CD4-positive, alpha-beta T cell (primary cell): ENCODE data around the gene ZNF536. TPM values are rescaled to one million over a fixed set of nuclear protein-coding genes. Genes with fewer than 3 reads are reported as not detected.

Experiments used
- ATAC-seq: fragments of 200-7000 bp; cut with Tn5 transposase; one replicate; pipeline ENCODE4 v1.10.0; 2022; ENCODE audit warnings: mild to moderate bottlenecking; ENCODE audit not compliant: poor library complexity
- CTCF ChIA-PET: fragments of 350-600 bp; sonication (Branson Sonifier 250); formaldehyde crosslinking; loops from one replicate; lab custom pipeline; 2021; ENCODE audit warnings: antibody characterized with exemption, inconsistent platforms; lab: Charles Lee
- POLR2A ChIA-PET: fragments of 350-600 bp; sonication (Branson Sonifier 250); formaldehyde crosslinking; loops from one replicate; lab custom pipeline; 2021; ENCODE audit warnings: antibody characterized with exemption, inconsistent platforms; lab: Charles Lee
- DNase-seq, 14 experiments: peaks; one replicate each; pipeline ENCODE4 v3.0.0-alpha.2; 2013 to 2020; ENCODE audit warnings: mixed read lengths in 2 of 14
- H3K27ac ChIP-seq, 2 donors: one replicate each; pipeline versions ENCODE4 v1.5.1 to v1.7.0; 2013; ENCODE audit warnings: low read length in 2 of 2, low read depth in 1 of 2, mild to moderate bottlenecking in 1 of 2
- H3K27me3 ChIP-seq, 2 experiments: 1 replicate in 1 of 2; 2 replicates in 1 of 2; pipeline versions ENCODE4 v1.6.1 to v1.7.0; 2013; ENCODE audit warnings: low read length in 2 of 2, control low read depth in 1 of 2, mild to moderate bottlenecking in 1 of 2, moderate library complexity in 1 of 2; ENCODE audit not compliant: insufficient read depth in 2 of 2, control insufficient read depth in 1 of 2
- H3K36me3 ChIP-seq: one replicate; pipeline ENCODE4 v1.6.1; 2013; ENCODE audit warnings: low read length, control low read depth; ENCODE audit not compliant: insufficient read depth
- H3K4me1 ChIP-seq: one replicate; pipeline ENCODE4 v1.6.1; 2013; ENCODE audit warnings: low read length, control low read depth; ENCODE audit not compliant: insufficient read depth
- H3K4me3 ChIP-seq: one replicate; pipeline ENCODE4 v1.5.1; 2013; ENCODE audit warnings: mild to moderate bottlenecking, low read length, moderate library complexity
- H3K9me3 ChIP-seq, 2 experiments: 1 replicate in 1 of 2; 2 replicates in 1 of 2; pipeline versions ENCODE4 v1.6.1 to v1.7.0; 2013; ENCODE audit warnings: low read length in 2 of 2, mild to moderate bottlenecking in 2 of 2, control low read depth in 1 of 2, moderate library complexity in 1 of 2; ENCODE audit not compliant: control insufficient read depth in 1 of 2, insufficient read depth in 1 of 2
- H3K27ac Mint-ChIP-seq: one replicate; pipeline ENCODE4 v1.8.0; 2020; ENCODE audit warnings: mixed read lengths
- H3K27me3 Mint-ChIP-seq: one replicate; pipeline ENCODE4 v1.8.0; 2021; ENCODE audit warnings: mixed read lengths
- H3K36me3 Mint-ChIP-seq: one replicate; pipeline ENCODE4 v1.8.0; 2021; ENCODE audit warnings: low read depth, mixed read lengths
- H3K4me1 Mint-ChIP-seq: one replicate; pipeline ENCODE4 v1.8.0; 2021; ENCODE audit warnings: low read depth, mixed read lengths
- H3K4me3 Mint-ChIP-seq: one replicate; pipeline ENCODE4 v1.8.0; 2020; ENCODE audit warnings: mild to moderate bottlenecking, mixed read lengths
- H3K9me3 Mint-ChIP-seq: one replicate; pipeline ENCODE4 v1.8.0; 2020; ENCODE audit warnings: mixed read lengths
- intact Hi-C, 2 experiments: fragments of 100-400 bp; cut with DNase I in 1 of 2; cut with micrococcal nuclease in 1 of 2; formaldehyde crosslinking; loops; one replicate each; pipeline versions ENCODE4 v1.15.1 to v1.9.0; 2023 to 2025; cut with DNase I, micrococcal nuclease
- total RNA-seq, 174 experiments: library from RNA in 2 of 174; stranded (reverse) in 2 of 174; gene quantifications; one replicate each; pipeline ENCODE4 v1.2.3 and lab custom pipeline; 2021 to 2026
- TF ChIP-seq, protein P1 (sequence below): fragments of 200-600 bp; IDR thresholded peaks from one replicate; pipeline ENCODE4 v1.8.0; 2022; ENCODE audit warnings: antibody characterized with exemption, mild to moderate bottlenecking

The ZNF536 gene
- total RNA-seq, 2 experiments from 2014 or later = not detected

DNA sequence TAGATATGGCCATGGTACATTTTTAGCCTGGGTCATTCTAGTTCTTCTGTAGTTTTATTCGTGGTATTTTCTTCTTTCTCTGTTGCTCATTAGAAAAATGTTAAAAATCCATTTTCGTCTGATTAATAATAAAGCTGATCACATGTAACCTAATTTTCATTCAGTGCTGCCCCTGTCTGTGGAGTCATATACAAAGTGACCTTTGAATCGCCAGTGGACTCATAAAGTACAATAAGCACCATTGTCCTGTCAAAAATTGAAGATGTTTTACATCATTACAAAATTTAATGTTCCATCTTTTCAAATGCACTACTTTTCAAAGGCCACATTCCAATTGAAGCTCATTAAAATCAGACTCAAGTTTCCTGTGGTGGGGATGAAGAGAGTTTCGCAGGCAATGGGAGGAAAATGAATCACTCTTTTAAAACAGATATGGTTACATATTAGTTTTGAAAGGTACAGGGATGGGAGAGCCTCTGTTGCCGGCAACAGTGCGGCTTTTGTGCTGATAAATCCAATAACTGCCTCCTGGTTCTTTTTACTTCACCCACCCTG, 205.4 kb downstream of the ZNF536 start:
- Mint-ChIP-seq H3K9me3 (no peaks in the 10 kb centered on the region), H3K27ac (no peak overlapping the region), H3K4me3 (no peak overlapping the region), H3K4me1 (no peaks in the 10 kb centered on the region), H3K36me3 (no peaks in the 10 kb centered on the region), H3K27me3 (no peaks in the 10 kb centered on the region)
- no peaks in the 10 kb centered on the region for H3K4me1 ChIP-seq
- no peak overlapping the region for H3K27ac ChIP-seq
- intact Hi-C loops = no loop called here
- H3K36me3 ChIP-seq = no peaks in the 10 kb centered on the region
- TF ChIP-seq, protein P1, sequence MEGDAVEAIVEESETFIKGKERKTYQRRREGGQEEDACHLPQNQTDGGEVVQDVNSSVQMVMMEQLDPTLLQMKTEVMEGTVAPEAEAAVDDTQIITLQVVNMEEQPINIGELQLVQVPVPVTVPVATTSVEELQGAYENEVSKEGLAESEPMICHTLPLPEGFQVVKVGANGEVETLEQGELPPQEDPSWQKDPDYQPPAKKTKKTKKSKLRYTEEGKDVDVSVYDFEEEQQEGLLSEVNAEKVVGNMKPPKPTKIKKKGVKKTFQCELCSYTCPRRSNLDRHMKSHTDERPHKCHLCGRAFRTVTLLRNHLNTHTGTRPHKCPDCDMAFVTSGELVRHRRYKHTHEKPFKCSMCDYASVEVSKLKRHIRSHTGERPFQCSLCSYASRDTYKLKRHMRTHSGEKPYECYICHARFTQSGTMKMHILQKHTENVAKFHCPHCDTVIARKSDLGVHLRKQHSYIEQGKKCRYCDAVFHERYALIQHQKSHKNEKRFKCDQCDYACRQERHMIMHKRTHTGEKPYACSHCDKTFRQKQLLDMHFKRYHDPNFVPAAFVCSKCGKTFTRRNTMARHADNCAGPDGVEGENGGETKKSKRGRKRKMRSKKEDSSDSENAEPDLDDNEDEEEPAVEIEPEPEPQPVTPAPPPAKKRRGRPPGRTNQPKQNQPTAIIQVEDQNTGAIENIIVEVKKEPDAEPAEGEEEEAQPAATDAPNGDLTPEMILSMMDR = no peak
- no peak overlapping the region for H3K4me3 ChIP-seq
- H3K9me3 ChIP-seq = no peaks in the 10 kb centered on the region
- H3K27me3 ChIP-seq = peaks cover 0 to 3% of the 10 kb centered on the region in 2 experiments
- ChIA-PET CTCF (no interaction called here), POLR2A (no interaction called here)
- no peak for DNase-seq
- no peak for ATAC-seq

DNA sequence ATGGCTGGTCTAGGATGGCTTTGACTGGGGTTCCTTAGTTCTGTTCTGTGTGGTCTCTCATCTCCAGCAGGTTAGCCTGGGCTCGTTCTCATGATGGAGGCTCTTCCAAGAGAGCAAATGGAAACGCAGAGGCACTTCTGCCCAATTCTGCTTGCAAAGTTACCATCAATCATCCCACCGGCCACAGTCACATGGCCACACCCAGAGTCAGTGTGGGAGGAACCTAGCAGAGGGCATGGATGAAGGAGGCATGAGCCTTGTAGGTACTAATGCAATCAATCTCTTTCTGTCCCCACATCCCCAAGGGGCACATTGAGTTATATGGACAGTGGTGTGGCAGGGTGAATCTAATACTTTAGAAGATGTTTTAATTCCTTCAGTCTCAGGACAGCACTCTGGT, 207.2 kb downstream of the ZNF536 start:
- no peaks in the 10 kb centered on the region for H3K9me3 ChIP-seq
- Mint-ChIP-seq H3K27me3 (peaks cover 11% of the 10 kb centered on the region), H3K4me1 (no peaks in the 10 kb centered on the region), H3K27ac (no peak overlapping the region), H3K36me3 (no peaks in the 10 kb centered on the region), H3K9me3 (no peaks in the 10 kb centered on the region), H3K4me3 (no peak overlapping the region)
- DNase-seq (no peak), ATAC-seq (no peak)
- intact Hi-C loops = no loop called here
- H3K36me3 ChIP-seq = no peaks in the 10 kb centered on the region
- ChIA-PET POLR2A (no interaction called here), CTCF (no interaction called here)
- TF ChIP-seq, protein P1 = no peak
- no peaks in the 10 kb centered on the region for H3K4me1 ChIP-seq
- H3K4me3 ChIP-seq = no peak overlapping the region
- H3K27me3 ChIP-seq = peaks cover 0 to 3% of the 10 kb centered on the region in 2 experiments
- no peak overlapping the region for H3K27ac ChIP-seq

DNA sequence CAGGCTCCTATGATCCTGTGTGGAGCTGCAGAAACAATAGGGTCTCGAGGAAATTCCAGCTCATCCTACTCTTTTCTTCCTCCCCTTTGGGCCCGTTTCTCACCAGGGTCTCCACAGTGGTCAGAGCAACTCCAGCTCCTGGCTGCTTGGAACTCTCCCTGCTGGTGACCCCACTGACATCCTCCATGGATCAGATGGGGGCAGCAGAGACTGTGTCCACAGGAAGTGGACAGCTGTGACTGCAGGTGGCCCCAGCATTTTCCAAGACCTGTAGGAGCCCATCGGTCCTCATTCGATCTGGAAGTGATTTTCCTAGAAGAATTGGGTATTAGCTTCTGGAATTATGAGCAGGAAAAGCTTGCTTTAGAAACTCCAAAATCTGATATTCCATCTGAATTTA, 208.5 kb downstream of the ZNF536 start:
- CTCF ChIA-PET = no interaction called here
- no peaks in the 10 kb centered on the region for H3K4me1 Mint-ChIP-seq

More for the DNA sequence above, 208.5 kb downstream of the ZNF536 start:
- POLR2A ChIA-PET = no interaction called here
- H3K9me3 ChIP-seq = no peaks in the 10 kb centered on the region
- TF ChIP-seq, protein P1 = no peak
- no peak overlapping the region for H3K27ac Mint-ChIP-seq
- H3K27me3 ChIP-seq = peaks cover 0 to 3% of the 10 kb centered on the region in 2 experiments
- no peak for ATAC-seq
- no peaks in the 10 kb centered on the region for H3K4me1 ChIP-seq
- no peak for DNase-seq
- H3K36me3 Mint-ChIP-seq = no peaks in the 10 kb centered on the region
- H3K9me3 Mint-ChIP-seq = no peaks in the 10 kb centered on the region
- H3K4me3 ChIP-seq = no peak overlapping the region
- no peak overlapping the region for H3K27ac ChIP-seq
- no peak overlapping the region for H3K4me3 Mint-ChIP-seq
- H3K36me3 ChIP-seq = no peaks in the 10 kb centered on the region
- H3K27me3 Mint-ChIP-seq = peaks cover 14% of the 10 kb centered on the region
- intact Hi-C loops = no loop called here
